HepG2 (cell line): Measurements from ENCODE around the gene HYAL1. TPM values are rescaled to one million over a fixed set of nuclear protein-coding genes. Genes with fewer than 3 reads are reported as not detected.

Experiments used
- ARID4A ChIP-seq: sonication (generic); formaldehyde crosslinking; IDR thresholded peaks from 2 replicates; pipeline ENCODE4 v1.5.0; 2020; ENCODE audit warnings: mild to moderate bottlenecking, missing genetic modification reagents, borderline replicate concordance
- HCFC1 ChIP-seq: fragments of 150-350 bp; IDR thresholded peaks from 2 replicates; pipeline ENCODE4 v1.6.1; 2014; ENCODE audit warnings: low read depth, low read length
- MYC ChIP-seq: sonication (generic); formaldehyde crosslinking; IDR thresholded peaks from 2 replicates; pipeline ENCODE4 v1.9.0; 2021; ENCODE audit warnings: missing genetic modification reagents, borderline replicate concordance
- YY1 ChIP-seq: IDR thresholded peaks from 2 replicates; pipeline ENCODE4 v1.6.1; 2011; ENCODE audit warnings: low read length, low read depth, moderate library complexity, mild to moderate bottlenecking; ENCODE audit not compliant: insufficient read depth, insufficient replicate concordance
- ZBED4 ChIP-seq: sonication (generic); formaldehyde crosslinking; IDR thresholded peaks from 2 replicates; pipeline ENCODE4 v1.4.0; 2020; ENCODE audit warnings: missing genetic modification reagents, borderline replicate concordance
- ZHX2 ChIP-seq, 2 experiments: sonication (generic) in 1 of 2; formaldehyde crosslinking in 1 of 2; IDR thresholded peaks; 2 replicates each; pipeline versions ENCODE4 v1.6.1 to v1.9.0; 2014 to 2022; ENCODE audit warnings: antibody characterized with exemption in 1 of 2, borderline replicate concordance in 1 of 2, inconsistent platforms in 1 of 2, low read depth in 1 of 2, missing genetic modification reagents in 1 of 2
- ZIK1 ChIP-seq: sonication (generic); formaldehyde crosslinking; IDR thresholded peaks from 2 replicates; pipeline ENCODE4 v1.5.0; 2020; ENCODE audit warnings: mild to moderate bottlenecking, low read depth, missing genetic modification reagents, borderline replicate concordance
- ZNF20 ChIP-seq: sonication (generic); formaldehyde crosslinking; IDR thresholded peaks from 2 replicates; pipeline ENCODE4 v1.4.0; 2020; ENCODE audit warnings: mild to moderate bottlenecking, moderate library complexity, missing genetic modification reagents
- polyA plus RNA-seq, 8 experiments: library from polyadenylated mRNA; depleted of rRNA in 3 of 8; stranded (reverse) in 7 of 8; unstranded in 1 of 8; fragments of >200 nt; fragmentation: Illumina TruSeq in 4 of 8; extraction: Trizol in 4 of 8; gene quantifications; 2 replicates each; pipeline versions ENCODE4 v1.2.1 to v1.2.3, GENCODE V29; 2011 to 2016; ENCODE audit warnings: low read depth in 4 of 8, missing spikeins in 1 of 8, mixed read lengths in 1 of 8; ENCODE audit not compliant: insufficient read depth in 1 of 8
- total RNA-seq, 5 experiments: library from RNA; depleted of rRNA; stranded (reverse); fragments of >200 nt; fragmentation: Illumina TruSeq; extraction: Trizol; gene quantifications; 2 replicates each; pipeline ENCODE4 v1.2.3, GENCODE V29; 2016; ENCODE audit warnings: low read depth in 1 of 5
- TF ChIP-seq, protein P1 (sequence below): sonication (generic); formaldehyde crosslinking; IDR thresholded peaks from 2 replicates; pipeline ENCODE4 v1.4.0; 2020; ENCODE audit warnings: missing genetic modification reagents
- TF ChIP-seq, protein P2 (sequence below): sonication (generic); formaldehyde crosslinking; IDR thresholded peaks from 2 replicates; pipeline ENCODE4 v1.8.0; 2022; ENCODE audit warnings: mild to moderate bottlenecking, missing genetic modification reagents

Gene HYAL1
- total and polyA plus RNA-seq, 2 of the 13 experiments (the other 11 are each of a cell fraction or from before 2014, with no cell fraction given) = 76.5 to 193 TPM

DNA sequence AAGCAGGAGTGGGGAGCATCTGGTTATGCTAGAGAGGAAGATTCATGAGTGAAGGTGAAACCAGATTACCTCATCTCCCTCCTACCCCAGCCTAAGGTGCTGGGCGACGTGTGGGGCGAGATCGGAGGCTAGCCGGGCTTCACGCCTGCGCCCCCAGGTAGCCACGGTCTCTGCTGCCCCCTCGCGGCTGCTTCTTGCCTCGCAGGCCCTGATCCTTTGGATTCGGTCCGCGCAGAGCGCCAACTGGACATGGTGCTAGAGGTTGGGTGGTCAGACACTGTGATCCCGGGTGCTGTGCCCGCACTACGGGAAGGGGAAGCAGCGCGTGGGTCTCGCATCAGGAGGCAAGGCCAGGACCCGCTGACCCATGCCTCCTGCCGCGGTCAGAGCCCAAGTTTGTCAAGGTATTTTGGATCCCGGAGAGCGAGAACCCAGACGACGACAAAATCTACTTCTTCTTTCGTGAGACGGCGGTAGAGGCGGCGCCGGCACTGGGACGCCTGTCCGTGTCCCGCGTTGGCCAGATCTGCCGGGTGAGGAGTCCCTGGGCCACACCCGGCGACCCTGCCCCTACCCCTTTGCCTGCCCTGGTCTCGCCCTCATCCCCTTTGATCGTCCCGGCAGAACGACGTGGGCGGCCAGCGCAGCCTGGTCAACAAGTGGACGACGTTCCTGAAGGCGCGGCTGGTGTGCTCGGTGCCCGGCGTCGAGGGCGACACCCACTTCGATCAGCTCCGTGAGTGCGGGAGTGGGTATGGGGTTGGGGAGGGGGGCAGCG, 30.3 kb downstream of the HYAL1 start (continued):
- TF ChIP-seq ZBED4 (CRISPR knock-in tag) (0 out of 2 replicates have a peak, but pooled peaks have one; percentile 47), YY1 (peak; percentile 74), ARID4A (CRISPR knock-in tag) (peak; percentile 51; the same call in 1 of the 2 replicates), MYC (CRISPR knock-in tag) (no peak; the same call in 1 of the 2 replicates), ZHX2 (IDR thresholded peaks at IDR 0.05; ENCODE audit: low read depth) (peak; percentile 80), ZHX2 (CRISPR knock-in tag; IDR thresholded peaks at IDR 0.05; ENCODE audit: borderline replicate concordance) (no peak), ZNF20 (CRISPR knock-in tag) (no peak), ZIK1 (no peak), HCFC1 (no peak)
- TF ChIP-seq, protein P1, sequence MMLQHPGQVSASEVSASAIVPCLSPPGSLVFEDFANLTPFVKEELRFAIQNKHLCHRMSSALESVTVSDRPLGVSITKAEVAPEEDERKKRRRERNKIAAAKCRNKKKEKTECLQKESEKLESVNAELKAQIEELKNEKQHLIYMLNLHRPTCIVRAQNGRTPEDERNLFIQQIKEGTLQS (CRISPR knock-in tag) = peak; percentile 56; the same call in 1 of the 2 replicates
- TF ChIP-seq, protein P2, sequence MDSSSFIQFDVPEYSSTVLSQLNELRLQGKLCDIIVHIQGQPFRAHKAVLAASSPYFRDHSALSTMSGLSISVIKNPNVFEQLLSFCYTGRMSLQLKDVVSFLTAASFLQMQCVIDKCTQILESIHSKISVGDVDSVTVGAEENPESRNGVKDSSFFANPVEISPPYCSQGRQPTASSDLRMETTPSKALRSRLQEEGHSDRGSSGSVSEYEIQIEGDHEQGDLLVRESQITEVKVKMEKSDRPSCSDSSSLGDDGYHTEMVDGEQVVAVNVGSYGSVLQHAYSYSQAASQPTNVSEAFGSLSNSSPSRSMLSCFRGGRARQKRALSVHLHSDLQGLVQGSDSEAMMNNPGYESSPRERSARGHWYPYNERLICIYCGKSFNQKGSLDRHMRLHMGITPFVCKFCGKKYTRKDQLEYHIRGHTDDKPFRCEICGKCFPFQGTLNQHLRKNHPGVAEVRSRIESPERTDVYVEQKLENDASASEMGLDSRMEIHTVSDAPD = no peak
